WERI-Rb-1 (cell line): ENCODE data around the gene TRIL.

Experiments
- DNase-seq: peaks from one replicate; pipeline ENCODE4 v3.0.0-alpha.2; 2020
- H3K27ac ChIP-seq: fragments of 250-450 bp; sonication (Bioruptor Pico); 2 replicates; pipeline ENCODE4 v1.5.1; 2020; ENCODE audit warnings: mild to moderate bottlenecking, moderate library complexity
- H3K27me3 ChIP-seq: fragments of 250-450 bp; sonication (Bioruptor Pico); 2 replicates; pipeline ENCODE4 v1.5.1; 2021; ENCODE audit warnings: mild to moderate bottlenecking, low read depth, moderate library complexity; ENCODE audit not compliant: insufficient read depth, severe bottlenecking
- H3K36me3 ChIP-seq: fragments of 250-450 bp; sonication (Bioruptor Pico); 2 replicates; pipeline ENCODE4 v1.5.1; 2020; ENCODE audit warnings: mild to moderate bottlenecking, moderate library complexity
- H3K4me3 ChIP-seq: 2 replicates; pipeline ENCODE4 v1.5.1; 2011; ENCODE audit warnings: low read depth, mild to moderate bottlenecking, control low read depth, low read length
- H3K9me3 ChIP-seq: fragments of 250-450 bp; sonication (Bioruptor Pico); 2 replicates; pipeline ENCODE4 v1.5.1; 2021; ENCODE audit warnings: mild to moderate bottlenecking, moderate library complexity; ENCODE audit not compliant: severe bottlenecking
- TF ChIP-seq, protein P1 (sequence below): IDR thresholded peaks from 2 replicates; pipeline ENCODE4 v1.5.1; 2011; ENCODE audit warnings: low read depth, mild to moderate bottlenecking, control low read depth, inconsistent platforms, low read length

TRIL gene

DNA sequence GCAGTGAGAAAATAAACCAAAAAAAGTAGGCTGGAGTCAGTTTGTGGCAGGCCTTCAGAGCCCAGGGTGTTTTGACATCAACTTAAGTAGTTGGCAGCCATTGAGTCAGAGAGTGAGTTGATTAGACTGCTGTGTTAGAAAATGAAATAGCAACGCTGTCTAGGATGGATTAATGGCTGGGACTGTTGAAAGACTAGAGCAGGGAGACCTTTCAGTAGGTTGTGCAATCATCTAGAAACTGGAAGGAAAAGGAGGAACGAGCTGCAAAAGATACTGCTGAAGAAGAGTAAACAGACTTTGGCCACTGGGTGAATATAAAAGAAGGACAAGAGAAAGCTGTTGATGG, 28.6 kb upstream of the TRIL start:
- H3K27me3 ChIP-seq: peaks cover 36% of the 10 kb centered on the region
- TF ChIP-seq, protein P1, sequence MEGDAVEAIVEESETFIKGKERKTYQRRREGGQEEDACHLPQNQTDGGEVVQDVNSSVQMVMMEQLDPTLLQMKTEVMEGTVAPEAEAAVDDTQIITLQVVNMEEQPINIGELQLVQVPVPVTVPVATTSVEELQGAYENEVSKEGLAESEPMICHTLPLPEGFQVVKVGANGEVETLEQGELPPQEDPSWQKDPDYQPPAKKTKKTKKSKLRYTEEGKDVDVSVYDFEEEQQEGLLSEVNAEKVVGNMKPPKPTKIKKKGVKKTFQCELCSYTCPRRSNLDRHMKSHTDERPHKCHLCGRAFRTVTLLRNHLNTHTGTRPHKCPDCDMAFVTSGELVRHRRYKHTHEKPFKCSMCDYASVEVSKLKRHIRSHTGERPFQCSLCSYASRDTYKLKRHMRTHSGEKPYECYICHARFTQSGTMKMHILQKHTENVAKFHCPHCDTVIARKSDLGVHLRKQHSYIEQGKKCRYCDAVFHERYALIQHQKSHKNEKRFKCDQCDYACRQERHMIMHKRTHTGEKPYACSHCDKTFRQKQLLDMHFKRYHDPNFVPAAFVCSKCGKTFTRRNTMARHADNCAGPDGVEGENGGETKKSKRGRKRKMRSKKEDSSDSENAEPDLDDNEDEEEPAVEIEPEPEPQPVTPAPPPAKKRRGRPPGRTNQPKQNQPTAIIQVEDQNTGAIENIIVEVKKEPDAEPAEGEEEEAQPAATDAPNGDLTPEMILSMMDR: no peak
- H3K27ac ChIP-seq: no peak overlapping the region
- no peak for DNase-seq
- no peaks in the 10 kb centered on the region for H3K36me3 ChIP-seq
- H3K4me3 ChIP-seq: no peak overlapping the region
- H3K9me3 ChIP-seq: no peaks in the 10 kb centered on the region

- H3K27ac ChIP-seq: no peak overlapping the region
- TF ChIP-seq, protein P1: no peak
- no peak for DNase-seq
Observed at GRCh38 chr7:28986028-28986764, 28.1 kb upstream of the TRIL start.

GRCh38 chr7:28984631-28985030, 26.5 kb upstream of the TRIL start:
- Histone ChIP-seq H3K36me3 (no peaks in the 10 kb centered on the region), H3K27me3 (peaks cover 39% of the 10 kb centered on the region), H3K4me3 (no peak overlapping the region), H3K27ac (no peak overlapping the region), H3K9me3 (no peaks in the 10 kb centered on the region)
- TF ChIP-seq, protein P1: no peak
- DNase-seq: no peak

More at GRCh38 chr7:28986028-28986764, 28.1 kb upstream of the TRIL start:
- Histone ChIP-seq H3K4me3 (no peak overlapping the region), H3K27me3 (peaks cover 36% of the 10 kb centered on the region), H3K36me3 (no peaks in the 10 kb centered on the region), H3K9me3 (no peaks in the 10 kb centered on the region)

- H3K4me3 ChIP-seq: no peak overlapping the region
- no peak overlapping the region for H3K27ac ChIP-seq
- TF ChIP-seq, protein P1: no peak
- no peaks in the 10 kb centered on the region for H3K9me3 ChIP-seq
- H3K27me3 ChIP-seq: peaks cover 42% of the 10 kb centered on the region
- DNase-seq: no peak
- H3K36me3 ChIP-seq: no peaks in the 10 kb centered on the region
Observed at GRCh38 chr7:28984217-28984616, 26.1 kb upstream of the TRIL start.

- peaks cover 48% of the 10 kb centered on the region for H3K27me3 ChIP-seq
- no peaks in the 10 kb centered on the region for H3K36me3 ChIP-seq
- H3K4me3 ChIP-seq: no peak overlapping the region
- H3K9me3 ChIP-seq: no peaks in the 10 kb centered on the region
- TF ChIP-seq, protein P1: no peak
- DNase-seq: no peak
- H3K27ac ChIP-seq: no peak overlapping the region
Observed at GRCh38 chr7:28983396-28984190, 25.5 kb upstream of the TRIL start.
